GM18505 (cell line): Measurements from ENCODE around the gene SOX6.

Experiments used
- ATAC-seq: cut with Tn5 transposase; IDR thresholded peaks from one replicate; pipeline ENCODE4 v1.9.1; 2021; ENCODE audit not compliant: unreplicated experiment
- POLR2A ChIP-seq: IDR thresholded peaks from 4 replicates; pipeline ENCODE4 v1.6.1; 2011; ENCODE audit warnings: borderline replicate concordance; ENCODE audit not compliant: insufficient read depth, insufficient read length; ENCODE audit errors: extremely low read depth

The SOX6 gene

GRCh38 chr11:16099343-16099900 lies 256.9 kb downstream of the SOX6 start:
- no peak for TF ChIP-seq POLR2A
- no peak for ATAC-seq

GRCh38 chr11:16098526-16099205 lies 257.7 kb downstream of the SOX6 start:
- no peak for TF ChIP-seq POLR2A
- ATAC-seq = no peak

DNA sequence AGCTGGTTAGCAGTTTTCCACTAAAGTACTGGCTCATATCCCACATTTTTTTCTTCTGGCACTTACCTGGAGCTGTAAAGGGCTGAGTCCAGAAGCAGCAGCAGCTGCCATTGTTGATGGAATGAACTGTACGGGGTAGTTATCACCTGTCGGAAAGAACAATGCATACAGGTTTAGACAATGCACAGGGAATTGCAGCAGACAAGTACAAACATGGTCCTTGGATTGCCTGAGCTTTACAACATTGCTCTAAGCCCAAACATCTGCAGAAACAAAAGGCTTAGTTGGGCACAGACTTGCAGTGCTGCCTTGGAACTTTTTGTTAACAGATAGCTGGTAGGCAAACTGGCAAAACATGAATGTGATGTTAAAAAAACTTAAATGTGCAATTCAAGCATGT lies 258.8 kb downstream of the SOX6 start:
- ATAC-seq = no peak
- TF ChIP-seq POLR2A = no peak

DNA sequence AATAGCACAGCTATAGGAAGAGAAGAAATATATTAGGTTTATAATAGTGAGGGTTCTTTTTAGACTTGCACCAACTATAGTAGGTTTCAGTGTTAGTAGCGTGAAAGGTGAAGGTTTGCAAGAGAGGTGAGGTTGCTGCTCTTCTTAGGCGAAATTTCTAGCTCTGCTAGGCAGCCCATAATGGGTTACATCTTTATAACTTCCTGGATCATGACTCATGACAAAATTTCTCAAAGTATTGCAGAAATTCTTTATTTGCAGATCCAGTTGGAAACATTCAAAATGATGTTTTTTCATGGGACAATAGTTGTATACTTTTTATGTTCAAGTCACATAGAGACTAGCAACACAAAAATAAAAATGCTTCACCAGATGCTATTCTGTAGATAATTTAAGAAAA lies 260.0 kb downstream of the SOX6 start:
- ATAC-seq = no peak
- TF ChIP-seq POLR2A = no peak

- no peak for TF ChIP-seq POLR2A
- ATAC-seq = no peak
Observed at GRCh38 chr11:16095756-16096155, 260.6 kb downstream of the SOX6 start.

GRCh38 chr11:16093889-16094653 lies 262.3 kb downstream of the SOX6 start:
- no peak for TF ChIP-seq POLR2A

GRCh38 chr11:16091862-16092261 lies 264.5 kb downstream of the SOX6 start:
- no peak for TF ChIP-seq POLR2A
- ATAC-seq = no peak

More at GRCh38 chr11:16093889-16094653, 262.3 kb downstream of the SOX6 start:
- no peak for ATAC-seq

DNA sequence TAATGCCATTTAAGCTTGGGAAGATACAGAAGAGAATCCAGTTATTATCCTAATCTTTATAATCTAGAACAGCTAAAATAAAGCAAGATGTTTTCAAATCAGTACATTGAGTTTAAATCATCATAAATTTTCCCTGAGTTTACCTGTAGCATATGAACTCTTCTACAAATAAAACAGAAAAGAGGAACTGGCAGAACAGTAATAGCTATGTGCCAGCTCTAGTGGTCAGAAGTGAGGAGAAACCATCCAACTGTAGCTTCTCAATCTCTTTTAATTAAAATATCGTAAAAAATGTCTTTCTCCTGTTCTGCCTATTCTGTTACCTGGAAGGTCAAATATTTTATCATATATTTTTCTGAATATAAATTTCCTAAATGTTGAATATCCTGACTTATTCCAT lies 266.9 kb downstream of the SOX6 start:
- no peak for TF ChIP-seq POLR2A
- ATAC-seq = no peak

- no peak for ATAC-seq
Observed at GRCh38 chr11:16088774-16089173, 267.6 kb downstream of the SOX6 start.

DNA sequence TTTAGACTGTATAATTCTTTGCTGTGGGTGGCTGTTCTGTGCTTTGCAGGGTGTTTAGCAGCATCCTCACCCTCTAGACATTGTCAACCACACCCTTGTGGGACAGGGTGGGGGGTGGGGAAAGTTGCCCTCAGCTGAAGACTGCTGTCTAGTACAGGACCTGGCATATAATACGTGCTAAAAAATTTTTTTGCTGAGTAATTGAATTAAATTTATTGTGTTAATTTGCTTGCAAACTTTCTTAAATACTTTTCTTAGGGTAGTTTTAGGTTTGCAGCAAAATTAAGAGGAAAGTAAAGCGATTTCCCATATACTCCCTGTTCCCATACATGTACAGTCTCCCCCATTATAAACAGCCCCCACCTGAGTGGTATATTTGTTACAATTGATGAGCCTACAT lies 268.5 kb downstream of the SOX6 start:
- no peak for ATAC-seq
- no peak for TF ChIP-seq POLR2A

More at GRCh38 chr11:16088774-16089173, 267.6 kb downstream of the SOX6 start:
- no peak for TF ChIP-seq POLR2A

DNA sequence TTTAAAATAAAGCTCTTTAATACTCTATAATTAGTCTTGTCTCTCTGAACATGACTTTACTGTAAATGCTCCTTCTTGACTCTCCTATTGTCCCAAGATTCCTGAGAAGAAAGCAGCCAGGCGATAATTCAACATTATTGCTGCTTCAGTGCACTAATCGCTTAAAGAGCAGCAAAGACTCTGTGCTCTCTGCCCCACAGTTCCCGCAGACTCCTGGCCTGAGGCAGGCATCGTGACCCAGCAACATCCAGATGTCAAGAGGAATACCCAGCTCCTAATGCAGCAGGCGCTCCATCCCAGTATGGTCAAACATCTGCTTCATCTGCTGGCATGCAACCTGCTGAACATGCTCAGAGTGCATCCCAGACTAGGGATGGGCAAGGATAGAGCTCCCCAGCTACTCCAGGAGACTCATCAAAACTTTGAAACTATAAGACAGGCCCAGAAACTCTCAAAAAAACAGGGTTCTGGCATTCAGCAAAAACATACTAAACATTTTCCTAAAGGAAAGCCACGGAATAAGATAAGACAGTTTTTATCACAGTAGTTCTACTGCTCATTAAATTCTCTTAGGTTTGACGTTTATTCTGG lies 270.0 kb downstream of the SOX6 start:
- TF ChIP-seq POLR2A = no peak
- no peak for ATAC-seq

- no peak for TF ChIP-seq POLR2A
Observed at GRCh38 chr11:16082095-16083055, 274.0 kb downstream of the SOX6 start.

More at GRCh38 chr11:16082095-16083055, 274.0 kb downstream of the SOX6 start:
- ATAC-seq = no peak
